Activated naive CD4-positive, alpha-beta T cell treated with anti-CD3 and anti-CD28 coated beads, Interleukin-2, amount 50 U/mL, for 16 hours (primary cell): ENCODE data around the gene RPS6KL1.

Experiments
- DNase-seq: peaks from one replicate; pipeline ENCODE4 v3.0.0-alpha.2; 2020

RPS6KL1 gene

GRCh38 chr14:74882103-74882920 is 40.7 kb downstream of the RPS6KL1 start:
- DNase-seq, result peak; percentile 56

DNA sequence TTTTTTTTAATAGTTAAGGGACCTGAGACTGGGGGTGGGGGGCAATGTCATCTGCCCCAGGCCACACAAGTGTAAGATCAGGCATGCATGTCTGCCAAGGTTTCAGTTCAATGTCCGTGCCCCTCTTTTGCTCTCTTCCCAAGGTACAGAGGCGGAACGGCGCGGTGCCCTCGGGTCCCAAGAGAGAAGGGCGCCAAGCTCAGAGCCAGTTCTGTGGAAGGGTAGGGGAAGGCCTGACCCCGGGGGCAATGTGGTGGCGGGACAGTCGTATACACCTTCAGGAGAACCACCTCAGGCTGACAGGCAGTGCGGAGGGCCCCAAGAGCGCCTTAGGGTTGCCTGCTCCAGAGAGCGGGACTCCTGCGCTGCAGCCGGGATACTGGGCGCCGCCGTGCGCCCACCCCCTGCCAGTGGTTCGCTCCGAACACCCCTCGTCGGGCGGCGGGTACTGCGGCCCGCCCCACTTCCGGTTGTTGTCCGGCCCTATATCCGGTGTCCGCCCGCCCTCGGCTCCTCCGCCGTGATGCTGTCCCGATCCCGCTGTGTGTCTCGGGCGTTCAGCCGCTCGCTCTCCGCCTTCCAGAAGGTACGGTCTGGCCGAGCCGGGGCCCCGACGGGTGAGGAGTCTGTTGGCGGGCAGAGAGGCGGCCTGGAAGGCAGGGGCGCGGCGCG is 41.5 kb downstream of the RPS6KL1 start, which contains the start of gene DLST:
Gene DLST, plus strand, starts transcription at position 486 of the 672 bp plus-strand sequence. Its CDS starts 38 bp downstream, at position 524.
- DNase-seq, result peak; percentile 88

GRCh38 chr14:74879427-74880182 is 43.5 kb downstream of the RPS6KL1 start:
- DNase-seq, result no peak

DNA sequence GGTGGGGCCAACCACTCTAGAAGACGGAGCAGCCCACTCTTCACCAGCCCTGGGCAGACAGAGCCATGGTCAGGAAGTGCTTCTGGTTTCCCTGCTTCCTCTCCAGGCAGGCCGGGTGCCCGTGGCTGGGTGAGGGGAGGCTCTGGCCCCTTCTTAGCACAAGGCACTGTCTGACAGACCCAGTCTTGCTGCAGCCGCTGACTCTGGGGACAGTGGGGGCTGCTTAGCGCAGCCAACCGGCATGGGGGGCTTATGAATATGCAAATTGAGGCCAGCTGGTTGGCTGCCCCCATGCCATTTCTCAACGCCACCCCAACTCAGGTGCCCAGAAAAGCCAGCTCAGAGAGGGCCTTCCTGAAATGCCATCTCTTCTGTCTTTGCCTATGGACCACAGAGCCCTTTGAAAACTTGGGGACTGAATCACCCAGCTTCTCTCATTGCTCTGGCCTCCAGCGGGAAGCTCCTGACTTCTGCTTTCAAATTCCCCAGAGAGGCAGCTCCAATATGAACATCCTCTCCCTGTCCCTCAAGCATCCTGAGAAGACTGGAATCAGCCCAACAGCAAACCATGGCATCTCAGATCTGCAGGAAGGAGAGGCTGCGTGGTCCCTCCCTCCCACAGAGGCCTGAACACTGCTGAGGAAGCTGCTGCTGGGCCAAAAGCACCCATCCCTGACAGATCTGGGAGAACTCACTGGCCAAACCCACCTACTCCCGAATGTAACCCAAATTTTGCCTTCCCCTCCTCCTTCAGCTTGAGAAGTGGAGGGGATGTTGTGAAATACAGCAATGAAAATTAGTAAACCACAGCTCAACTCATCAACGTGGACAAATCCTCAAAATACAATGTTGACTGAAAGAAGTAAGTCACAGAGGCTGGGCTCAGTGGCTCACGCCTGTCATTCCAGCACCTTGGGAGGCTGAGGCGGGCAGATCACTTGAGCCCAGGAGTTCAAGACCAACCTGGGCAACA is 46.8 kb downstream of the RPS6KL1 start, which contains the start of gene PROX2:
Gene PROX2, minus strand, starts transcription at position 205 of the 973 bp plus-strand sequence. CDS start 12,311 bp downstream, outside the sequence.
- no peak for DNase-seq

DNA sequence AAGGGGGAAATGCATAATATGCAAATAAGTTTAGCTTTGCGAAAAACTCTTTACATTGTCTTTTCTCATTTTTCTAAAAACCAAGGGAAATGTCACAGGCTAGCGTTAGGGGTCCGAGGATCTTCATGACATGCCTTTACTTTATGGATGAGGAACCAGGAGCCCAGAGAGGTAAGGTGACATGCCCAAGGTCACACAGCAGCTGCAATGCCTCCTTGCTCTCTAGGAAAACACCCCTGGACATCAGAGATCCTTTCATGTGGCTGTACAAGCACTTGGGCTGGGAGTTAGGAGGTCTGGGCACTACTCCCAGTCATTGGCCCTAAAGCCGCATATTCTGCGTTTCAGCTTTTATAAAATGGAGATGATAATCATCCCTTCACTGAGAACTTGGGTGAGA is 47.9 kb downstream of the RPS6KL1 start:
- no peak for DNase-seq

GRCh38 chr14:74871819-74872218 is 51.2 kb downstream of the RPS6KL1 start:
- no peak for DNase-seq

- no peak for DNase-seq
These were observed 54.3 kb downstream of the RPS6KL1 start for GRCh38 chr14:74868739-74869138.

DNA sequence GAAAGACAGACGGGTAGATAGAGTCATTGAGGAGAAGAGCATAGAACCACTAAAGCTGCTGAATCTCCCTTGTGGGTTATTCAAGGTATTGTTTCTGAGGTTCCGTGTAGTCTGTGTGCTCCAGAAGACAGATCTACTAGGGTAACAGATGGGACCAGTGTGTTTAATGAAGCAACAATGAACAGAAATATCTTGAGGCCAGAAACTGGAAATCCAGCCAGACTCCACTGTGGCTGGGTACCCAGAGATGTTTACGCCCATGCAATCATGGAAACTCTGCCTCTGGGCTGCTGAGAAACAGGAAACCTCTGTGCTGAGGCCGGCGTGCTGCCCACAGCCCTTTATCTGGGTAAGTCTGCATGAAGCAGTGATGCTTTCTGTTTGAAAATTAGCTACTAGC is 55.4 kb downstream of the RPS6KL1 start:
- DNase-seq, result peak; percentile 33

DNA sequence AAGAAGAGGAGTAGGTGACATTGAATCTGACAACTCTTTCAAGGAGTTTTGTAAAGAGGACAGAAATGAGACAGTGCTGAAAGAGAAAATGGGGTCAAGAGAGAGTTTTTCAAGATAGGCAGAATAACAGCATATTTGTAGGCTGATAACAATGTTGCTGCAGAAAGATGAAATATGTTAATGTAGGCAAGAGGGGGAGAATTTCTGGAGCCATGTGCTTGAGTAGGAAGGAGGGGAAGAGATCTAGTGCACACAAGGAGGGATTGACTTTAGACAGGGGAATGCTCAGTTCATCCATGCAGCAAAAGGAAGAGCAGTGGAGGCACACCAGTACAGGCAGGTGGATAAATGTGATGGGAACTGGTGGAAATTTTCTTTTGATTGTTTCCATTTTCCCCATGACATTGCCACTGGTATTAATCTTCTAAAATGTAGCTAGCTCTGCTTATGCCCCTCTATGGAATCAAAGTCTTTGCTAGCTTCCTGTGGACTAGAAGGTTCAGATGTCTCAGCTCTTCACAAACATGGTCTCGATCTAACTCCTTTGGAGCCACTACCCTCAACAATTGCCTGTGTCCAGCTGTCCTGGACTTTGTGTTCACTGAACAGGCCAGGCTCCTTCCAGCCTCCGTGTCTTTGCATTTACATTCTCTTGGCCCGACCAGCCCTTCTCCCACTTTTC is 56.2 kb downstream of the RPS6KL1 start:
- no peak for DNase-seq

- DNase-seq, result no peak
These were observed 57.9 kb downstream of the RPS6KL1 start for GRCh38 chr14:74865156-74865555.

DNA sequence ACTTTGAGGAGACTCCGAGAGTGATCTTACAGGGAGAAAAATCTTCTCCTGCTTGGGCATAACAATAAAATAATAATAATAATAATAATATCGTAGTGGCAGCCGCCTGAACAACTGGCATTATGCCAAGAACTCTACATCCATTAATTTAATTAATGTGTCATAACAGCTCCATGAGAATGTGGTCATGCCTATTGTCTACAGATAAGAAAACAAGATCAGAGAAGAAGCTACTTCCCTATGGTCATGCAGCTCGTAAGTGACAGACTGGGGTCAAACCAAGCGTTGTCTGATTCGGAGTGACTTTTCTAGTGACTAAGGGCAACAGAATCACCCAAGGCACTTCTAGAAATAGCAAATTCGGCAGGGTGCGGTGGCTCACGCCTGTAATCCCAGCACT is 58.9 kb downstream of the RPS6KL1 start:
- DNase-seq, result no peak

- DNase-seq, result no peak
These were observed 59.8 kb downstream of the RPS6KL1 start for GRCh38 chr14:74863274-74863673.

DNA sequence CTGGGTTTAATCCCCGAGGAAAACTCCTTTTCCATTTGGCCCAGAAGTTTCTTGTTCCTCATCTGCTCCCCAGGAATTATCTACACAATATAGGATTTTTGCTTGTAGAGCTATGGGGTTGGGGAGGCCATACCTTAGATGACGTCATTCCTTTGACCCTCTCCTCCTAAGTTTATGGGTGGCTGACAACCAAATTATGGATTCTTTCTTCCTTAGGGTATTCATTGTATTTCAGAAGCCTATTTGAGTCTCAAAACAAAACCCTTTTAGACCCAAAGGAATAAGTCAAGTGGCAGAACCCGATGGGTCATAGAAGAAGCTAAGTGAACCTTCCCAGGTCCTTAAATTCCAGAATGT is 61.3 kb downstream of the RPS6KL1 start:
- DNase-seq, result no peak

DNA sequence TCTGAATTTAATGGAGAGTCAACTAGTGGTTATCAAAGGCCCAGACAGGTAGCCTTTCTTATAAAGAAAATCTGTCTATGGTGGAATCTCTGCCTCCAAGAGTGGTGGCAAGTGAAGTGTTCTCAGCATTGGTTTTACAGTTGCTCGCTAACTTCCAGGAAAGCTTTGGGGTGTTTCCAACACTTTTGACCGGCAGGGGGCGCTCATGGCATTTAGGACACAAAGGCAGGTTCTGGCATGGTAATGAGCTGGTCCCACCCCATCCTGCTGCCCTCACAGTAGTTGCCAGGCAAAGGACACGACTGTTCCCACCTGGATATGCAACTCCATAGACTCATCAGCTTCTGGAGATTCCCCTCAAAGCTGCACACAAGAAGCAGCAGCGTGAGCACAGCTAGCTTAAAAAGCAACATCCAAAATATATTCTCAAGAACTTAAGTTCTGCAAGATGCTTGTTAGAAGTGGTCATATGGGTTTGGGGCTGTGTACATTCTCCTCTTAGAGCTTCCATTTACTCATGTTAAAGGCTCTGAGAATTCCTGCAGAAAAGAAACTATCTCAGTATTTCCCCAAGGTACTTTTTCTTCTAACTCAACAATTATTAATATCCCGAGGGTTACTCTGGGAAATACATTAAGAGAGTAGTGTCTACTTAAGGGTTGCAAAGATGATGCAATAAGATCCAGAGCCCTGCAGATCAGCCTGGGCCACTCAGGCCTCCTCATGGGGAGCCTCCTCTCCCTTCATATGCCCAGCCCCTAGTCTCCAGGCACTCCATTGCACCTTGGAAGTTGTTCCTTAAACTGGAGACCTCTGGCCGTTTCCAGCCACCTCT is 61.9 kb downstream of the RPS6KL1 start:
- DNase-seq, result peak; percentile 90

DNA sequence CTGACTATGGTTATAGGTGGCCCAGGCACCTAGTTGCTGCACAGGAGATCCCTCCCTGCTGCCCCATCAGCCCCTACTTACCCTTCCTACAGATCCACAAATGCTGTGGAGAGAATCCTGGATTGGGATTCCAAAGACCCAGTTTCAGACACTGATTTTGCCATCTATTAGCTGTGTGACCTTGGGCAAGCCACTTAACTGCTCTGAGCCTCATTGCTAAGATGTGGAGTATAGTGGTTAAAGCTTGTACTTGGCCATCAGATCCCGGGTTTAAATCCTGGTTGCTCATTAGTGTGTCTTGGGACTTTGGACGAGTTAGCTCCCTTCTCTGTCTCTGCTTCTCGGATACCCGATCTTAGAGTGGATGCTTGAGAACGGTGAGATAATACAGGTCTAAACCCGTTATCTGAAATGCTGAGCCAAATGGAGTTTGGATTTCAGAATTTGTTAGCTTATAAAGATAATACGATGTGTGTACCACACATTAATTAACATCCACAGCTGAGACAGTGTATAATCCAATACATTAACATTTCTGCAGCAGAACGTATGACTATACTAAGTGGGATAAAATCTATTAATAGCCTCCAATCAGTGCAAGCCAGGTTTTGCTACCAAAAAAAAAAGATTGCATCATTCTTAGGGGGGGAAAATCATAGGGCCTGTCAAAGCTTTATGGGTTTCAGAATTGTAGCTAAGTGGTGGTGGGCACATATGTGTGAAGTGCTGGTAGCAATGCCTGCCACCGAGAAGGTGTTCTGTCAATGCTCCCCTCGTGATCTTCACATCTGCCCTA is 63.1 kb downstream of the RPS6KL1 start:
- DNase-seq, result no peak

DNA sequence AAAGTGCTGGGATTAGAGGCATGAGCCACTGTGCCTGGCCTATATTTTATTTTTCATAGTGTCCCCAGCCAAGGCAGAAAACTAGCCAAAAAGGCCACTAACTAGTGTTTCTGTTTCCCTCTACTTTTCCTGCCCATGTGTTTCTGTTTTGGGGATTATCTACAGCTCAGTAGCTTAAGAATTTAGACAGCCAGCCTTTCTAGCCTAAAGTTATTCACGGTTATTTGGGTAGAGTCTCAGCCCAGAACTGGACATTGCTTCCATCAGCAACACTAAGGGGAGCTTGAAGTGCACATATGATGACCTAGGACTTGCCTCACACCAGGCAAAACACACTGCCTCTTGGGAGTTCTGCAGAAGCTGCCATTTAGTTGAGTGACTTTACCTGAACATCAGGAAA is 65.0 kb downstream of the RPS6KL1 start:
- DNase-seq, result no peak

DNA sequence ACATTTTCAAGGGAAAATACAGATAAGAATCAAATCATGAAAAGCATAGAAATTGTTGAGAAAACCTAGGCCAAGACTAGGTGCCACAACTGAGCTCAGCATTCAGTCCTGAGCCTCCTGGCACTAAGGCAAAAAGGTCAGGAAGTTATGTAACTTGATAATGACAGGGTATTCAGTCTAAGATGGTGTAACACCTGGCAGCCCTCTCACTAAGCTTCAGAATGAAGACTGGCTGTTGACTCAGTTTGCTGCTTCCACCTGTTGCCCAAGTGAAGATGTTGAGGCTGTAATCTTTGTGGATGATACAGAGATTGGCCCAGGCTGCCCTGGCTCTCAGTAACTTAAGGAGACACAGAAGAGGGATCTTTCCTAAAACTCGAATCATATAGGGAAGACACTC is 66.7 kb downstream of the RPS6KL1 start:
- no peak for DNase-seq

GRCh38 chr14:74855945-74856344 is 67.1 kb downstream of the RPS6KL1 start:
- no peak for DNase-seq

GRCh38 chr14:74855021-74855420 is 68.0 kb downstream of the RPS6KL1 start:
- DNase-seq, result no peak
